K562 (cell line): ENCODE data around the gene DDX20. TPM values are rescaled to one million over a fixed set of nuclear protein-coding genes. Genes with fewer than 3 reads are reported as not detected.

ENCODE experiments used
- CCAR2 ChIP-seq: fragments of 200-400 bp; formaldehyde crosslinking; IDR thresholded peaks from 2 replicates; pipeline ENCODE4 v1.6.1; 2017; ENCODE audit warnings: mild to moderate bottlenecking, low read depth, low read length
- ESRRA ChIP-seq: fragments of 450-650 bp; IDR thresholded peaks from 2 replicates; pipeline ENCODE4 v1.6.1; 2014; ENCODE audit warnings: low read depth, mild to moderate bottlenecking, moderate library complexity, borderline replicate concordance
- FOXK1 ChIP-seq: sonication (generic); formaldehyde crosslinking; IDR thresholded peaks from 2 replicates; pipeline ENCODE4 v1.8.0; 2022; ENCODE audit warnings: missing genetic modification reagents, mild to moderate bottlenecking, borderline replicate concordance
- GABPB1 ChIP-seq: sonication (generic); formaldehyde crosslinking; IDR thresholded peaks from 2 replicates; pipeline ENCODE4 v1.8.0; 2022; ENCODE audit warnings: mild to moderate bottlenecking, missing genetic modification reagents
- HMBOX1 ChIP-seq: sonication (generic); IDR thresholded peaks from 2 replicates; pipeline ENCODE4 v1.6.1; 2016
- KDM2B ChIP-seq: fragments of 250-450 bp; sonication (Bioruptor Pico); IDR thresholded peaks from 2 replicates; pipeline ENCODE4 v1.8.0; 2021; ENCODE audit warnings: mild to moderate bottlenecking, moderate library complexity
- KLF16 ChIP-seq: IDR thresholded peaks from 2 replicates; pipeline ENCODE4 v1.6.1; 2016; ENCODE audit warnings: antibody characterized with exemption
- NEUROD1 ChIP-seq: fragments of 150-350 bp; IDR thresholded peaks from 2 replicates; pipeline ENCODE4 v1.6.1; 2014; ENCODE audit warnings: borderline replicate concordance, low read length, low read depth; ENCODE audit not compliant: partially characterized antibody
- PHF8 ChIP-seq: fragments of 200-600 bp; sonication (generic); IDR thresholded peaks from 2 replicates; pipeline ENCODE4 v1.6.1; 2012; ENCODE audit warnings: mixed run types, mild to moderate bottlenecking, inconsistent platforms, low read length, moderate library complexity, borderline replicate concordance
- RAD51 ChIP-seq: fragments of 450-650 bp; IDR thresholded peaks from 2 replicates; pipeline ENCODE4 v1.7.1; 2016; ENCODE audit warnings: low read depth, mild to moderate bottlenecking, borderline replicate concordance
- SMAD4 ChIP-seq: fragments of 250-450 bp; sonication (Bioruptor Pico); conservative IDR thresholded peaks from 2 replicates; pipeline ENCODE4 v1.8.0; 2021; ENCODE audit warnings: inconsistent platforms, mild to moderate bottlenecking, moderate library complexity
- TEAD4 ChIP-seq, 2 experiments: sonication (generic) in 1 of 2; formaldehyde crosslinking in 1 of 2; IDR thresholded peaks; 2 replicates each; pipeline versions ENCODE4 v1.6.1 to v1.8.0; 2012 to 2022; ENCODE audit warnings: borderline replicate concordance in 1 of 2, inconsistent platforms in 1 of 2, low read length in 1 of 2, mild to moderate bottlenecking in 1 of 2, missing genetic modification reagents in 1 of 2
- ZNF318 ChIP-seq, 2 experiments: fragments of 450-650 bp; IDR thresholded peaks; 2 replicates each; pipeline ENCODE4 v1.6.1; 2016; ENCODE audit warnings: mild to moderate bottlenecking in 2 of 2, borderline replicate concordance in 1 of 2, low read depth in 1 of 2, moderate library complexity in 1 of 2
- ZNF639 ChIP-seq, 2 experiments: fragments of 200-800 bp in 1 of 2; sonication (Bioruptor generic) in 1 of 2; sonication (generic) in 1 of 2; formaldehyde crosslinking in 1 of 2; IDR thresholded peaks in 1 of 2; conservative IDR thresholded peaks in 1 of 2; 2 replicates each; pipeline versions ENCODE4 v1.5.0 to v1.6.1; 2016 to 2020; ENCODE audit warnings: missing compliant biosample characterization in 1 of 2, missing genetic modification characterization in 1 of 2, missing genetic modification reagents in 1 of 2
- ZNF764 ChIP-seq: fragments of 250-450 bp; sonication (Bioruptor Pico); IDR thresholded peaks from 2 replicates; pipeline ENCODE4 v1.4.0; 2020; ENCODE audit warnings: low read depth, mild to moderate bottlenecking, moderate library complexity
- polyA plus RNA-seq, 8 experiments: library from polyadenylated mRNA; depleted of rRNA in 4 of 8; stranded (reverse) in 5 of 8; unstranded in 3 of 8; fragments of >200 nt; fragmentation: Nextera tagmentation in 2 of 8; fragmentation: Illumina TruSeq in 1 of 8; extraction: Ambion mirVana in 2 of 8; extraction: Trizol in 1 of 8; gene quantifications; 2 replicates each; pipeline versions ENCODE4 v1.2.1 to v1.2.3, GENCODE V29; 2011 to 2014; ENCODE audit warnings: inconsistent platforms in 1 of 8, missing spikeins in 1 of 8
- total RNA-seq, 7 experiments: library from RNA; depleted of rRNA in 6 of 7; stranded (reverse); fragments of >200 nt in 6 of 7; fragmentation: Illumina TruSeq in 2 of 7; extraction: Trizol in 2 of 7; gene quantifications; 2 replicates each; pipeline versions ENCODE4 v1.2.1 to v1.2.3, GENCODE V29; 2011 to 2021; ENCODE audit warnings: low replicate concordance in 1 of 7

Gene DDX20
- total and polyA plus RNA-seq, 9 of the 15 experiments (the other 6 are each of a cell fraction or from before 2014, with no cell fraction given), result 8.3 to 33.4 (median 24.5) TPM

- no peak for TF ChIP-seq TEAD4 (IDR thresholded peaks at IDR 0.05; ENCODE audit: low read length)
- peak; percentile 53; the same call in 1 of the 2 replicates for TF ChIP-seq TEAD4 (CRISPR knock-in tag; IDR thresholded peaks at IDR 0.05; ENCODE audit: borderline replicate concordance)
- TF ChIP-seq ZNF318 (IDR thresholded peaks at IDR 0.05; ENCODE audit: borderline replicate concordance in 1 of 2, low read depth in 1 of 2), result no peak
- TF ChIP-seq HMBOX1, result no peak
- TF ChIP-seq ZNF639 (CRISPR knock-in tag; conservative IDR thresholded peaks at IDR 0.05 in 1 of 2, IDR thresholded peaks at IDR 0.05 in 1 of 2), result no peak
- 0 out of 2 replicates have a peak, but pooled peaks have one; percentile 5 for TF ChIP-seq KLF16
- TF ChIP-seq RAD51, result peak; percentile 91
- peak; percentile 72 for TF ChIP-seq GABPB1 (CRISPR knock-in tag)
- TF ChIP-seq PHF8, result peak; percentile 56; the same call in 1 of the 2 replicates
- peak; percentile 98 for TF ChIP-seq FOXK1 (CRISPR knock-in tag)
- 0 out of 2 replicates have a peak, but pooled peaks have one; percentile 26 for TF ChIP-seq ZNF764 (CRISPR knock-in tag)
- TF ChIP-seq CCAR2, result no peak
- TF ChIP-seq KDM2B, result peak; percentile 75; the same call in 1 of the 2 replicates
- peak; percentile 69 for TF ChIP-seq SMAD4
- TF ChIP-seq ESRRA, result 0 out of 2 replicates have a peak, but pooled peaks have one; percentile 1
- peak; percentile 5 for TF ChIP-seq NEUROD1
These were observed 16.3 kb upstream of the DDX20 start, which contains the start of gene INKA2 (continued) for GRCh38 chr1:111739194-111739924.
